Vagina (tissue), 2 donors: Measurements from ENCODE around the gene STXBP1. TPM values are rescaled to one million over a fixed set of nuclear protein-coding genes. Genes with fewer than 3 reads are reported as not detected.

Source experiments
- DNase-seq, 2 donors: peaks; one replicate each; pipeline ENCODE4 v3.0.0-alpha.2; 2017; ENCODE audit errors: extremely low spot score in 2 of 2
- H3K27ac ChIP-seq: fragments of 200-600 bp; sonication (generic); one replicate; pipeline ENCODE4 v1.5.1; 2019
- H3K27me3 ChIP-seq: fragments of 200-600 bp; sonication (generic); one replicate; pipeline ENCODE4 v1.5.1; 2019
- H3K36me3 ChIP-seq, 2 donors: fragments of 200-600 bp; sonication (generic); one replicate each; pipeline ENCODE4 v1.5.1; 2017 to 2019
- H3K4me1 ChIP-seq: fragments of 200-600 bp; sonication (generic); one replicate; pipeline ENCODE4 v1.5.1; 2019
- H3K4me3 ChIP-seq, 2 donors: fragments of 200-600 bp; sonication (generic); 1 replicate in 1 of 2; 2 replicates in 1 of 2; pipeline ENCODE4 v1.5.1; 2016 to 2019
- H3K9me3 ChIP-seq: fragments of 200-600 bp; sonication (generic); one replicate; pipeline ENCODE4 v1.5.1; 2019
- POLR2A ChIP-seq, 2 donors: fragments of 450-650 bp; IDR thresholded peaks; one replicate each; pipeline ENCODE4 v1.6.1; 2017; ENCODE audit warnings: antibody characterized with exemption in 2 of 2, mild to moderate bottlenecking in 2 of 2, moderate library complexity in 2 of 2
- POLR2AphosphoS5 ChIP-seq, 2 donors: sonication (generic); formaldehyde crosslinking; IDR thresholded peaks; one replicate each; pipeline ENCODE4 v1.9.0; 2017; ENCODE audit warnings: antibody characterized with exemption in 2 of 2, mild to moderate bottlenecking in 2 of 2, low read depth in 1 of 2; ENCODE audit not compliant: insufficient read depth in 1 of 2
- intact Hi-C: fragments of 100-400 bp; cut with DNase I; formaldehyde crosslinking; loops from one replicate; pipeline ENCODE4 v1.15.1; 2023
- total RNA-seq: library from RNA; depleted of rRNA; stranded (reverse); fragments of >200 nt; gene quantifications from one replicate; pipeline ENCODE4 v1.2.3, GENCODE V29; 2016
- TF ChIP-seq, protein P1 (sequence below), 3 experiments: fragments of 450-650 bp in 2 of 3; fragments of 200-600 bp in 1 of 3; sonication (generic) in 1 of 3; IDR thresholded peaks; one replicate each; pipeline ENCODE4 v1.5.1; 2017 to 2019; ENCODE audit warnings: antibody characterized with exemption in 3 of 3, mild to moderate bottlenecking in 2 of 3, moderate library complexity in 2 of 3

Gene STXBP1
- total RNA-seq, 1 donor from 2014 or later = 56.2 TPM

DNA sequence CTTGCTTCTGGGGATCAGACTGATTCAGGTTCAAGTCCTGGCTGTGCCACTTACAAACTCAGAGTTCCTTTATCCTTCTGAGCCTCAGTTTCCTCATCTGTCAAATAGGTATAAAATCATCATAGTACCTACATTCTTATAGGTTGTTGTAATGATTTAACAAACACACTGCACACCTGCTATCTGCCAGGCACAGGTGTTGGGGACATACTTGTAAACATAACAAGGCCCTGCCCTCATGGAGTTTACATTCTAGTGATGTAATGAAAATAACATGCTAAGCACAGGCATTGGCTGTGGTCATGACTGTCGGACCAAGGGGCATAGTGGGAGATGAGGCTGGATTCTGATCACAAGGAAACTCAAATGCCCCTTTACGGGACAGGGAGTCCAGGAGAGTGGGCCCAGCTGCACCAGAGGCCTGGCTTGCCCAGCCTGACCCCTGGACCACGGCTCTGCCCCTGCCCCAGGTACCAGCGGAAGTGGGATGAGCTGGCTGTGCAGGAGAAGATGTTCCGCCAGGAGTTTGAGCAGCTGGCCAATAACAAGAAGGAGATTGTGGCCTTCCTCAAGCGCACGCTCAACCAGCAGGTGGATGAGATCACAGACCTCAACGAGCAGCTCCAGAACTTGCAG lies 97.0 kb downstream of the STXBP1 start:
- intact Hi-C loops = no loop called here
- peaks cover 2% of the 10 kb centered on the region for H3K4me1 ChIP-seq
- no peak for TF ChIP-seq POLR2A (IDR thresholded peaks at IDR 0.05)
- TF ChIP-seq, protein P1, sequence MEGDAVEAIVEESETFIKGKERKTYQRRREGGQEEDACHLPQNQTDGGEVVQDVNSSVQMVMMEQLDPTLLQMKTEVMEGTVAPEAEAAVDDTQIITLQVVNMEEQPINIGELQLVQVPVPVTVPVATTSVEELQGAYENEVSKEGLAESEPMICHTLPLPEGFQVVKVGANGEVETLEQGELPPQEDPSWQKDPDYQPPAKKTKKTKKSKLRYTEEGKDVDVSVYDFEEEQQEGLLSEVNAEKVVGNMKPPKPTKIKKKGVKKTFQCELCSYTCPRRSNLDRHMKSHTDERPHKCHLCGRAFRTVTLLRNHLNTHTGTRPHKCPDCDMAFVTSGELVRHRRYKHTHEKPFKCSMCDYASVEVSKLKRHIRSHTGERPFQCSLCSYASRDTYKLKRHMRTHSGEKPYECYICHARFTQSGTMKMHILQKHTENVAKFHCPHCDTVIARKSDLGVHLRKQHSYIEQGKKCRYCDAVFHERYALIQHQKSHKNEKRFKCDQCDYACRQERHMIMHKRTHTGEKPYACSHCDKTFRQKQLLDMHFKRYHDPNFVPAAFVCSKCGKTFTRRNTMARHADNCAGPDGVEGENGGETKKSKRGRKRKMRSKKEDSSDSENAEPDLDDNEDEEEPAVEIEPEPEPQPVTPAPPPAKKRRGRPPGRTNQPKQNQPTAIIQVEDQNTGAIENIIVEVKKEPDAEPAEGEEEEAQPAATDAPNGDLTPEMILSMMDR (IDR thresholded peaks at IDR 0.05) = no peak

DNA sequence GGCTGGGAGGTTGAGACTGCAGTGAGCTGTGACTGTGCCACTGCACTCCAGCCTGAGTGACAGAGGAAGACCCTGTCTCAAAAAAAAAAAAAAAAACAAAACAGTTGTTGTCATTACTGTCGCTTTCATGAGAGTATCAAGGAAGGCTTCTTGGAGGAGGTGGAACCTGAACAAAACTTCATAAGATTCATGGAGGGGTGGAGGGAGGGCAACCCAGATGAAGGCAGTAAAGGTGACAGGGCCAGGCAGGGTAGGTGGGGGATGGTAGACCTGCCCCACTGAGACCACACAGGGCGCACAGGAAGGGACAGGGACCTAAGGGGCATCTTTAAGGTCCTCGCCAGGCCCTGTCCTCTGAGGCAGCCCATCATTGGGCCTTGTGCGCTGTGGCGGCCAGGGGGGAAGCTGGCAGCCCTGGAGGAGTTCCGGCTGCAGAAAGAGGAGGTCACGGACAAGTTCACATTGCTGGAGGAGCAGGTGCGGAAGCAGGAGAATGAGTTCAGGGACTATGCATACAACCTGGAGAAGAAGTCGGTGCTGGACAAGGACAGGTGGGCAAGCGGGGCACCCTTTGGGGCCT lies 98.2 kb downstream of the STXBP1 start:
- H3K36me3 ChIP-seq = no peaks in the 10 kb centered on the region
- DNase-seq = no peak
- no peaks in the 10 kb centered on the region for H3K9me3 ChIP-seq
- no peak overlapping the region for H3K4me3 ChIP-seq
- H3K27ac ChIP-seq = no peak overlapping the region
- H3K27me3 ChIP-seq = no peaks in the 10 kb centered on the region
- TF ChIP-seq POLR2A (IDR thresholded peaks at IDR 0.05) (no peak), POLR2AphosphoS5 (IDR thresholded peaks at IDR 0.05; ENCODE audit: insufficient read depth in 1 of 2, low read depth in 1 of 2) (no peak)
- TF ChIP-seq, protein P1 (IDR thresholded peaks at IDR 0.05) = no peak
- intact Hi-C loops = no loop called here
- H3K4me1 ChIP-seq = peaks cover 14% of the 10 kb centered on the region

More for the DNA sequence above, 97.0 kb downstream of the STXBP1 start:
- no peaks in the 10 kb centered on the region for H3K9me3 ChIP-seq
- no peak overlapping the region for H3K4me3 ChIP-seq
- no peak overlapping the region for H3K27ac ChIP-seq
- no peaks in the 10 kb centered on the region for H3K36me3 ChIP-seq
- no peaks in the 10 kb centered on the region for H3K27me3 ChIP-seq
- DNase-seq = no peak

DNA sequence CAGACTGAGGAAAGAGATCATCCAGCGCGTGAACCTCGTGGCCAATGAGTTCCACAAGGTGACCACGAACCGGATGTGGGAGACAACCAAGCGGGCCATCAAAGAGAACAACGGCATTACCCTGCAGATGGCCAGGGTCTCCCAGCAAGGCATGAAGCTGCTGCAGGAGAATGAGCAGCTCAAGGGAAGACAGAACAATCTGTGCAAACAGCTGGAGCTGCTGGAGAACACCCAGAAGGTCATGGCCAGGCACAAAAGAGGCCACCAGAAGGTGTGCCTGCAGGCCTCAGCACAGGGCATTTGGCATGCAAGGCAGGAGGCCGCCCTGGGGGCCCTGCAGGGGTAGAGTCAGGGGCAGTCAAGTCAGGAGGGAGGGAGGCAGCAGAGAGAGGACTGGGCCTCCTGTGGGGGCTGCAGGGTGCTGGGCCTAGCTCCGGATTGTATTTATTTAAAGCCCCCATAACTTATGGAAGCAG lies 99.2 kb downstream of the STXBP1 start:
- H3K4me1 ChIP-seq = peaks cover 18% of the 10 kb centered on the region
- no peaks in the 10 kb centered on the region for H3K36me3 ChIP-seq
- intact Hi-C loops = no loop called here
- TF ChIP-seq, protein P1 (IDR thresholded peaks at IDR 0.05) = no peak
- no peak for TF ChIP-seq POLR2A (IDR thresholded peaks at IDR 0.05)
- no peak for TF ChIP-seq POLR2AphosphoS5 (IDR thresholded peaks at IDR 0.05; ENCODE audit: insufficient read depth in 1 of 2, low read depth in 1 of 2)
- H3K9me3 ChIP-seq = no peaks in the 10 kb centered on the region
- no peak overlapping the region for H3K27ac ChIP-seq
- no peak overlapping the region for H3K4me3 ChIP-seq
- H3K27me3 ChIP-seq = no peaks in the 10 kb centered on the region
- no peak for DNase-seq

DNA sequence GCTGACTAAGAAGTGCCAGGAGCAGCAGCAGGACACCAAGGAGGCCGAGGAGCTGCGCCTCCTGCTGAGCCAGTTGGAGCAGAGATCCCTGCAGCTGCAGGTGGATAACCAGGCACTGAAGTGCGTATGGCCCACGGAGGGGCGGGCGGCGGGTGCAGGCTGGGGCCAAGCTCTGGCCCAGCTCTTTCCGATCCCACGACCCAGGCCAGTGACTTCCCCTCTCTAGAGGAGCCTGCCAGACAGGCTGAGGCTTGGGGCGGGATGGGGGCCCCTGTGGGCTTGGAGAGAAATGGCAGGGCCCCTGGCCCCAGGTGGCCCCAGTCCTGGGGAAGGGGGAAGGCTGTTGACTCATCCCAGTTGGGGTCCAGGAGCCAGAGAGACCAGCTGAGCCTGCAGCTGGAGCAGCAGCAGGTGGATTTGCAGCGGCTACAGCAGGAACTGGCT lies 99.8 kb downstream of the STXBP1 start:
- intact Hi-C loops = no loop called here

More for the DNA sequence above, 99.8 kb downstream of the STXBP1 start:
- TF ChIP-seq POLR2A (IDR thresholded peaks at IDR 0.05) (no peak), POLR2AphosphoS5 (IDR thresholded peaks at IDR 0.05; ENCODE audit: insufficient read depth in 1 of 2, low read depth in 1 of 2) (no peak)
- TF ChIP-seq, protein P1 (IDR thresholded peaks at IDR 0.05) = no peak
- no peaks in the 10 kb centered on the region for H3K27me3 ChIP-seq
- H3K4me1 ChIP-seq = peaks cover 21% of the 10 kb centered on the region
- no peak overlapping the region for H3K27ac ChIP-seq
- H3K4me3 ChIP-seq = no peak overlapping the region
- no peaks in the 10 kb centered on the region for H3K9me3 ChIP-seq
- DNase-seq = no peak
- no peaks in the 10 kb centered on the region for H3K36me3 ChIP-seq
